ENCODE data around the gene HES5. TPM values are rescaled to one million over a fixed set of nuclear protein-coding genes. Genes with fewer than 3 reads are reported as not detected.

Gene HES5
- total RNA-seq, 4 donors from 2014 or later: 0.34 to 2.8 (median 1.8) TPM; not detected in 1

DNA sequence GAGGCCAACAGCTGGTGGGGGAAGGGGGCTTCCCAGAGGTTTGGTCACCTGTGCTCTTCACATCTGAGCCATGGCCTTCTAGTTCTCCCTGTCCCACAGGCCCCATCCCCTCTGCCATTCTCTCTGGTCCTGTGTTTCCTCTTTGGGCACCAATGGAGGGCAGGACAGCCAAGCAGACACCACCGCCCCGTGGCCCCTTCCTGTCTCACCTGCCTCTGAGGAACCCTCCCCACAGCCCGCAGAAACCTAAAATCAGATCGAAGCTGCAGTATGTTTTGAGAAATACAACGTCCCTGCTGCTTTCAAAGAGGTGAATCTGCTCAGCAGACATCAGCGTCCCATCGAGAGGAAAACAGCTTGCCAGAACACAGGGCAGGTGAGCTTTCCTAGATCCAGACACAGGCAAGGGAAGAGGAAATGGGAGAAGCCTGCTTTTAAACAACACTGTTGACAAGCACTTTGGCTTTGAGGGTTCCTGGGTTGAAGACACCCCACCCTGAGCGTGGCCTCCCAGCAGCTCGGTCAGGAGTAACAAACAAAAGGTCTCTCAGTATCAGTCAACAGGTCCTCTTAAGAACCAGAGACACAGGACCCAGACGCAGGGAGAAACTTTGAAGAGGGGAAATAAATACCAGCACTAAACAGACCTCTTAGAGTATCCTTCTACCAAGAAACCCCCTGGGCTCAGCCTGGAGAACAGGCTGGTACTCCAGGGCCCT is 6.0 kb downstream of the HES5 start:
- Histone ChIP-seq H3K27me3 (peaks cover 0 to 4% of the 10 kb centered on the region in 2 donors), H3K27ac (no peak overlapping the region), H3K9me3 (no peaks in the 10 kb centered on the region), H3K4me3 (no peak overlapping the region), H3K4me1 (peaks cover 0 to 20% of the 10 kb centered on the region in 2 donors), H3K36me3 (no peaks in the 10 kb centered on the region)
- intact Hi-C loops (cut with DNase I; ENCODE audit: low total_unique reads): no loop called here
- no peak for DNase-seq
- TF ChIP-seq, protein P1, sequence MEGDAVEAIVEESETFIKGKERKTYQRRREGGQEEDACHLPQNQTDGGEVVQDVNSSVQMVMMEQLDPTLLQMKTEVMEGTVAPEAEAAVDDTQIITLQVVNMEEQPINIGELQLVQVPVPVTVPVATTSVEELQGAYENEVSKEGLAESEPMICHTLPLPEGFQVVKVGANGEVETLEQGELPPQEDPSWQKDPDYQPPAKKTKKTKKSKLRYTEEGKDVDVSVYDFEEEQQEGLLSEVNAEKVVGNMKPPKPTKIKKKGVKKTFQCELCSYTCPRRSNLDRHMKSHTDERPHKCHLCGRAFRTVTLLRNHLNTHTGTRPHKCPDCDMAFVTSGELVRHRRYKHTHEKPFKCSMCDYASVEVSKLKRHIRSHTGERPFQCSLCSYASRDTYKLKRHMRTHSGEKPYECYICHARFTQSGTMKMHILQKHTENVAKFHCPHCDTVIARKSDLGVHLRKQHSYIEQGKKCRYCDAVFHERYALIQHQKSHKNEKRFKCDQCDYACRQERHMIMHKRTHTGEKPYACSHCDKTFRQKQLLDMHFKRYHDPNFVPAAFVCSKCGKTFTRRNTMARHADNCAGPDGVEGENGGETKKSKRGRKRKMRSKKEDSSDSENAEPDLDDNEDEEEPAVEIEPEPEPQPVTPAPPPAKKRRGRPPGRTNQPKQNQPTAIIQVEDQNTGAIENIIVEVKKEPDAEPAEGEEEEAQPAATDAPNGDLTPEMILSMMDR (IDR thresholded peaks at IDR 0.05): no peak
- no peak for TF ChIP-seq POLR2A (IDR thresholded peaks at IDR 0.05)

DNA sequence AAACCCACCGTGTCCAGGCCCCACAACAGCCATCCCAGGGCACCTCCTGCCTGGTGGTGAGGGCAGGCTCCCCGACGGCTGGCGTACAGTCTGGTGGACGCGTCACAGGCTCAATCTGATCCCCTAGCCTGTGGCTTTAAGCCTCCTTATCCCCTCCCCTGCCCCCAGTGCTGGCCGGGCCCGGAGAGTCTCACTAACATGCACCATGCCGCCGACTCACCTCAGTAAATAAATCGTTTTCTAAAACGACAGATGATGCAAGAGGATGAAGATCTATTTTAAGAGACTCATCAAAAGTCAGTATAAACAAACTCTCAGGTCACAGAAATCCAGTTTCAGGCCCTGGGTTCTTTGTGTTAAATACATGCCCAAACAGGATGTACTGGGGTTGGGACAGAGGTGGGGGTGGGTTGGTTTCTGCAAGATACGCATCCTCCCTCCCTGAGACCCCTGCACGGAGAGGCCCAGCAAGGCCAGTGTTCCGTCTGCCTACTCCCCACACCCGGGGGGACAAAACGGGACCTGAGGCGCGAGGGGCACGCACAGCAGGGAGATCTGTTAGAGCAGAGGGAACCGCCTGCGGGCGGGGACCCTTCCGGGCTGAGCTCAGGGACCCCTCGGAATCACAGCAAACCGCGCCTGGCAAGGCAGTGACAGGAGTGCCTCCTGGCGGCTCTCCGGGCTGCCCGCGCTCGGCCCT is 6.7 kb downstream of the HES5 start:
- H3K4me3 ChIP-seq: no peak overlapping the region
- no peaks in the 10 kb centered on the region for H3K9me3 ChIP-seq
- no peak overlapping the region for H3K27ac ChIP-seq
- no peaks in the 10 kb centered on the region for H3K27me3 ChIP-seq
- TF ChIP-seq, protein P1 (IDR thresholded peaks at IDR 0.05): no peak
- no peak for TF ChIP-seq POLR2A (IDR thresholded peaks at IDR 0.05)
- intact Hi-C loops (cut with DNase I; ENCODE audit: low total_unique reads): no loop called here
- no peaks in the 10 kb centered on the region for H3K36me3 ChIP-seq
- H3K4me1 ChIP-seq: peaks cover 0 to 20% of the 10 kb centered on the region in 2 donors
- no peak for DNase-seq

DNA sequence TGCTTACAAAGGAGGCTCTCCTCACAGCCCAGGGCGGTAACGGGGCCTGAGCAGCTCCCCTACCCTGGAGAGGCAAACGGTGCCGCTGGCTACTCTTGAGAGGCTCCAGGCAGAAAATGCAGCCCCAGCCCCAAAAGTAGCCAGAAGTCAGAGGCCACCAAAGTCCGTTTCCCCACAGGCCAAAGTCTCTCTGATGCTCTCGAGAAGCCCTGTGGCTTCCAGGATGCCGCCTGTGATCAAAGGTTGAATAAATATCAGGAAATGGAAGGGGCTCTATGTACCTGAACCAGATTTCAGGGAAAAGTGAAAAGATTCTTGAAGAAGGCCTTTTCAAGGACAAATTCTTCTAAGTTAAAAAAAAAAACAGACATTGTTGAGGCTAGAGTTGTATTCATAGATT is 7.8 kb downstream of the HES5 start:
- peaks cover 0 to 20% of the 10 kb centered on the region in 2 donors for H3K4me1 ChIP-seq
- TF ChIP-seq, protein P1 (IDR thresholded peaks at IDR 0.05): no peak
- no peak for TF ChIP-seq POLR2A (IDR thresholded peaks at IDR 0.05)
- intact Hi-C loops (cut with DNase I; ENCODE audit: low total_unique reads): no loop called here
- no peaks in the 10 kb centered on the region for H3K36me3 ChIP-seq
- no peak for DNase-seq
- H3K27ac ChIP-seq: no peak overlapping the region
- no peaks in the 10 kb centered on the region for H3K27me3 ChIP-seq
- no peak overlapping the region for H3K4me3 ChIP-seq
- no peaks in the 10 kb centered on the region for H3K9me3 ChIP-seq

DNA sequence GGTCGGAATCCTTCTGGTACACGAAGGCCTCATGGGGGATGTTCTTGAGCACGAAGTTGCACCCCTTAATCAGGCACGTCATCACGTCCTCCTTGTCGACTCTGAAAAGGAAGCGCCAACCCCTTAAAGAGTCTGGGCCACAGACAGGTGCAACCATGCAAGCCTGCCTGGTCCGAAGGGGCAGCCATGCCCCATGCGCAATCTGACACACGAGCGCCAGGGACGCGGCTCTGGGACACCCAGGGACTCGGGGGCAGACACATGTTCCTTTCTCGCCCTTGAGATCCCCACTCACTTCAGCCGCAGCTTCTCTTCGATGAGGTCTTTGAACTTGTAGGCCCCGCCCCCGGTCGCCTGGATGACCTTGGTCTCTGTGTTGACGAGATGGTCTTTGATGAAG is 9.3 kb downstream of the HES5 start:
- Histone ChIP-seq H3K9me3 (no peaks in the 10 kb centered on the region), H3K36me3 (no peaks in the 10 kb centered on the region), H3K27me3 (no peaks in the 10 kb centered on the region), H3K4me1 (peaks cover 0 to 16% of the 10 kb centered on the region in 2 donors), H3K27ac (no peak overlapping the region), H3K4me3 (no peak overlapping the region)
- intact Hi-C loops (cut with DNase I; ENCODE audit: low total_unique reads): no loop called here
- TF ChIP-seq, protein P1 (IDR thresholded peaks at IDR 0.05): no peak
- no peak for TF ChIP-seq POLR2A (IDR thresholded peaks at IDR 0.05)
- no peak for DNase-seq

DNA sequence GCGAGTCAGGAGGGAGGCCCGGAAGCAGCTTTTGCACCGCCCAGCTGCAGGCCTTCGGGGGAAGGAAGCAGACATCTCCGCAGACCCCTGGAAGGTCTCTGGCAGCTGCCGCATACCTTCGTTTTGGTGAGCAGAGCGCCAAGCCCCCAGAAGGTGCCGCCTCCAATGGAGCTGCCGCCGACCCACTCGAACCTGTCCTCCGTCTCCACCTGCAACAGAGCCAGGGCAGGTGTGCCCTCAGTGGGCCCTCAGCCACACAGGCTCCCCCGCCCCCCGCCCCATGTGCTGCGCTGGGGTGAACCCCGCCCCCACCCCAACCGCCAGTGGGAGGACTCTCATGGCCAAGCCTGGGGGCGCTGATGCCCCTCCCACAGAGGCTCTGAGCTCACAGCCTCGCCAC is 9.9 kb downstream of the HES5 start:
- Histone ChIP-seq H3K27ac (no peak overlapping the region), H3K27me3 (no peaks in the 10 kb centered on the region), H3K4me3 (no peak overlapping the region), H3K9me3 (no peaks in the 10 kb centered on the region), H3K36me3 (no peaks in the 10 kb centered on the region), H3K4me1 (peaks cover 0 to 13% of the 10 kb centered on the region in 2 donors)
- intact Hi-C loops (cut with DNase I; ENCODE audit: low total_unique reads): no loop called here
- DNase-seq: no peak
- no peak for TF ChIP-seq POLR2A (IDR thresholded peaks at IDR 0.05)
- TF ChIP-seq, protein P1 (IDR thresholded peaks at IDR 0.05): no peak

Measured in uterus (tissue), 4 donors.